Ectodermal cell (in vitro differentiated cells): ENCODE measurements around the gene KIF19.
A peak's percentile ranks its signal among the peaks of the same experiment; 100 is the strongest.

ENCODE experiments used
- H3K27ac ChIP-seq: 2 replicates; pipeline ENCODE4 v1.7.0; 2013; ENCODE audit warnings: mild to moderate bottlenecking, low read depth, low read length; ENCODE audit not compliant: insufficient read depth, poor library complexity, severe bottlenecking
- H3K27me3 ChIP-seq: 2 replicates; pipeline ENCODE4 v1.7.0; 2013; ENCODE audit warnings: mild to moderate bottlenecking, low read length; ENCODE audit not compliant: insufficient read depth, control insufficient read depth, poor library complexity, severe bottlenecking
- H3K36me3 ChIP-seq: one replicate; pipeline ENCODE4 v1.7.0; 2013; ENCODE audit warnings: low read length; ENCODE audit not compliant: control insufficient read depth, insufficient read depth
- H3K4me1 ChIP-seq: one replicate; pipeline ENCODE4 v1.7.0; 2013; ENCODE audit warnings: low read length; ENCODE audit not compliant: control insufficient read depth, insufficient read depth
- H3K4me3 ChIP-seq: 2 replicates; pipeline ENCODE4 v1.7.0; 2013; ENCODE audit warnings: low read depth, low read length, control low read depth; ENCODE audit not compliant: insufficient read depth
- H3K9me3 ChIP-seq: 2 replicates; pipeline ENCODE4 v1.7.0; 2013; ENCODE audit warnings: mild to moderate bottlenecking, low read length, moderate library complexity; ENCODE audit not compliant: control insufficient read depth
- WGBS, 2 experiments: methylation state at CpG; one replicate each; pipeline ENCODE4 v1.1.7; 2013; ENCODE audit warnings: missing lambda C conversion rate in 2 of 2; 5-methylcytosine and 5-hydroxymethylcytosine counted together

Gene KIF19

GRCh38 chr17:74361230-74362068 lies 35.4 kb downstream of the KIF19 start, which contains the start of gene BTBD17:
Gene BTBD17 (minus strand): TSS chr17:74361868. CDS start chr17:74361819, 49 bp downstream.
- WGBS, 2 experiments, result 25 to 26% methylated on average over 28 of the region's 28 CpGs
- Histone ChIP-seq H3K4me3 (peak within 1 kb of the TSS; percentile 36), H3K27ac (peak within 1 kb of the TSS; percentile 88), H3K4me1 (peaks cover 37% of the 10 kb centered on the region), H3K36me3 (no peaks in the 10 kb centered on the region), H3K27me3 (peaks cover 23% of the 10 kb centered on the region), H3K9me3 (no peaks in the 10 kb centered on the region)

- peak overlapping the region; percentile 88 for H3K27ac ChIP-seq
- H3K4me3 ChIP-seq, result peak overlapping the region; percentile 36
- H3K9me3 ChIP-seq, result no peaks in the 10 kb centered on the region
These were observed 36.0 kb downstream of the KIF19 start for GRCh38 chr17:74362069-74362405.

GRCh38 chr17:74362810-74363498 lies 36.9 kb downstream of the KIF19 start:
- 82 to 84% methylated on average over 14 of the region's 14 CpGs for WGBS, 2 experiments
- H3K9me3 ChIP-seq, result no peaks in the 10 kb centered on the region
- H3K4me1 ChIP-seq, result peaks cover 32% of the 10 kb centered on the region
- no peak overlapping the region for H3K4me3 ChIP-seq
- no peak overlapping the region for H3K27ac ChIP-seq
- peaks cover 8% of the 10 kb centered on the region for H3K27me3 ChIP-seq
- no peaks in the 10 kb centered on the region for H3K36me3 ChIP-seq

More at GRCh38 chr17:74362069-74362405, 36.0 kb downstream of the KIF19 start:
- WGBS, 2 experiments, result 12% methylated on average over 9 of the region's 9 CpGs
- Histone ChIP-seq H3K27me3 (peaks cover 17% of the 10 kb centered on the region), H3K4me1 (peaks cover 37% of the 10 kb centered on the region), H3K36me3 (no peaks in the 10 kb centered on the region)

GRCh38 chr17:74367206-74367605 lies 41.2 kb downstream of the KIF19 start, which contains the start of gene GPR142:
Gene GPR142 (plus strand): TSS chr17:74367506. CDS start chr17:74369541, 2,035 bp downstream.
- Histone ChIP-seq H3K9me3 (no peaks in the 10 kb centered on the region), H3K27ac (no peak within 1 kb of the TSS), H3K27me3 (no peaks in the 10 kb centered on the region), H3K4me3 (no peak within 1 kb of the TSS), H3K36me3 (no peaks in the 10 kb centered on the region), H3K4me1 (peaks cover 20% of the 10 kb centered on the region)
- 91 to 94% methylated on average over 5 of the region's 5 CpGs for WGBS, 2 experiments

GRCh38 chr17:74368341-74369081 lies 42.5 kb downstream of the KIF19 start:
- WGBS, 2 experiments, result 56 to 64% methylated on average over 14 of the region's 14 CpGs
- no peaks in the 10 kb centered on the region for H3K27me3 ChIP-seq
- H3K27ac ChIP-seq, result no peak overlapping the region
- H3K4me3 ChIP-seq, result no peak overlapping the region
- no peaks in the 10 kb centered on the region for H3K9me3 ChIP-seq
- H3K4me1 ChIP-seq, result peaks cover 9% of the 10 kb centered on the region
- H3K36me3 ChIP-seq, result no peaks in the 10 kb centered on the region

GRCh38 chr17:74369221-74369620 lies 43.2 kb downstream of the KIF19 start:
- no peak overlapping the region for H3K27ac ChIP-seq
- H3K36me3 ChIP-seq, result no peaks in the 10 kb centered on the region
- H3K27me3 ChIP-seq, result no peaks in the 10 kb centered on the region
- WGBS, 2 experiments, result 45 to 48% methylated on average over 10 of the region's 10 CpGs
- peaks cover 9% of the 10 kb centered on the region for H3K4me1 ChIP-seq
- no peak overlapping the region for H3K4me3 ChIP-seq
- no peaks in the 10 kb centered on the region for H3K9me3 ChIP-seq

- H3K36me3 ChIP-seq, result no peaks in the 10 kb centered on the region
- H3K4me3 ChIP-seq, result no peak overlapping the region
- H3K27me3 ChIP-seq, result no peaks in the 10 kb centered on the region
- H3K9me3 ChIP-seq, result no peaks in the 10 kb centered on the region
- WGBS, 2 experiments, result 93% methylated on average over 17 of the region's 17 CpGs
- H3K27ac ChIP-seq, result no peak overlapping the region
- H3K4me1 ChIP-seq, result peaks cover 9% of the 10 kb centered on the region
These were observed 43.9 kb downstream of the KIF19 start for GRCh38 chr17:74369665-74370490.

- WGBS, 2 experiments, result 94 to 95% methylated on average over 26 of the region's 26 CpGs
- Histone ChIP-seq H3K27ac (no peak overlapping the region), H3K27me3 (no peaks in the 10 kb centered on the region)
These were observed 45.7 kb downstream of the KIF19 start for GRCh38 chr17:74371653-74372147.

GRCh38 chr17:74372426-74372825 lies 46.4 kb downstream of the KIF19 start:
- Histone ChIP-seq H3K9me3 (no peaks in the 10 kb centered on the region), H3K4me1 (peaks cover 9% of the 10 kb centered on the region), H3K36me3 (no peaks in the 10 kb centered on the region), H3K4me3 (no peak overlapping the region), H3K27me3 (no peaks in the 10 kb centered on the region), H3K27ac (no peak overlapping the region)
- WGBS, 2 experiments, result 93 to 94% methylated on average over 9 of the region's 9 CpGs

More at GRCh38 chr17:74371653-74372147, 45.7 kb downstream of the KIF19 start:
- Histone ChIP-seq H3K9me3 (no peaks in the 10 kb centered on the region), H3K36me3 (no peaks in the 10 kb centered on the region), H3K4me1 (peaks cover 9% of the 10 kb centered on the region), H3K4me3 (no peak overlapping the region)
